GM23248 (cell line): ENCODE measurements around the gene DOK4. TPM values are rescaled to one million over a fixed set of nuclear protein-coding genes. Genes with fewer than 3 reads are reported as not detected.

Experiments used
- DNase-seq: peaks from one replicate; pipeline ENCODE4 v3.0.0-alpha.2; 2015
- H2AFZ ChIP-seq: fragments of 200-600 bp; sonication (generic); 2 replicates; pipeline ENCODE4 v1.6.1; 2016; ENCODE audit warnings: antibody characterized with exemption
- H3F3A ChIP-seq: fragments of 200-600 bp; sonication (generic); 2 replicates; pipeline ENCODE4 v1.6.1; 2016; ENCODE audit warnings: mild to moderate bottlenecking, antibody characterized with exemption, mixed run types; ENCODE audit not compliant: insufficient read depth
- H3K27ac ChIP-seq: fragments of 200-600 bp; sonication (generic); 2 replicates; pipeline ENCODE4 v1.5.1; 2016; ENCODE audit warnings: mild to moderate bottlenecking
- H3K27me3 ChIP-seq: fragments of 200-600 bp; sonication (generic); replicated peaks from 2 replicates; pipeline ENCODE4 v1.6.1; 2016; ENCODE audit warnings: mild to moderate bottlenecking; ENCODE audit not compliant: insufficient read depth
- H3K36me3 ChIP-seq: fragments of 200-600 bp; sonication (generic); 2 replicates; pipeline ENCODE4 v1.6.1; 2016; ENCODE audit warnings: low read depth, mild to moderate bottlenecking
- H3K4me1 ChIP-seq: fragments of 200-600 bp; sonication (generic); 2 replicates; pipeline ENCODE4 v1.6.1; 2016; ENCODE audit warnings: mild to moderate bottlenecking; ENCODE audit not compliant: insufficient read depth
- H3K4me2 ChIP-seq: fragments of 200-600 bp; sonication (generic); one replicate; pipeline ENCODE4 v1.6.1; 2016; ENCODE audit warnings: mild to moderate bottlenecking; ENCODE audit not compliant: unreplicated experiment
- H3K4me3 ChIP-seq: fragments of 200-600 bp; sonication (generic); 2 replicates; pipeline ENCODE4 v1.5.1; 2016; ENCODE audit warnings: mild to moderate bottlenecking
- H3K79me2 ChIP-seq: fragments of 200-600 bp; sonication (generic); 2 replicates; pipeline ENCODE4 v1.6.1; 2016; ENCODE audit warnings: mild to moderate bottlenecking; ENCODE audit not compliant: insufficient read depth
- H3K9ac ChIP-seq: fragments of 200-600 bp; sonication (generic); 2 replicates; pipeline ENCODE4 v1.6.1; 2016; ENCODE audit warnings: mild to moderate bottlenecking
- H3K9me2 ChIP-seq: fragments of 200-600 bp; sonication (generic); 2 replicates; pipeline ENCODE4 v1.6.1; 2016; ENCODE audit warnings: mixed run types, mild to moderate bottlenecking, moderate library complexity; ENCODE audit not compliant: insufficient read depth
- H3K9me3 ChIP-seq: fragments of 200-600 bp; sonication (generic); one replicate; pipeline ENCODE4 v1.6.1; 2017; ENCODE audit warnings: low read depth
- H4K20me1 ChIP-seq: fragments of 200-600 bp; sonication (generic); 2 replicates; pipeline ENCODE4 v1.6.0; 2016; ENCODE audit not compliant: insufficient read depth
- EZH2 ChIP-seq: fragments of 200-600 bp; sonication (generic); IDR thresholded peaks from 2 replicates; pipeline ENCODE4 v1.6.1; 2018; ENCODE audit warnings: antibody characterized with exemption, mild to moderate bottlenecking; ENCODE audit not compliant: insufficient read depth, poor library complexity, severe bottlenecking
- EZH2phosphoT487 ChIP-seq: fragments of 200-600 bp; sonication (generic); IDR thresholded peaks from 2 replicates; pipeline ENCODE4 v1.6.1; 2018; ENCODE audit warnings: antibody characterized with exemption, moderate library complexity, mild to moderate bottlenecking, low read depth; ENCODE audit not compliant: insufficient read depth
- WGBS, 2 experiments: methylation state at CpG; one replicate each; pipeline ENCODE4 v1.1.6; 2015 to 2017; ENCODE audit warnings: low lambda C conversion rate in 2 of 2, low coverage in 1 of 2; ENCODE audit errors: missing lambda C conversion rate in 2 of 2; 5-methylcytosine and 5-hydroxymethylcytosine counted together
- in situ Hi-C: fragments of 300-500 bp; cut with MboI; formaldehyde crosslinking; loops from 2 replicates; pipeline ENCODE4 v1.15.0; 2020
- polyA plus RNA-seq: library from polyadenylated mRNA; unstranded; fragments of >200 nt; fragmentation: Nextera tagmentation; extraction: Ambion mirVana; gene quantifications from 2 replicates; pipeline ENCODE4 v1.2.1, GENCODE V29; 2016
- total RNA-seq: library from RNA; depleted of rRNA; stranded (reverse); fragments of >200 nt; shearing (Covaris generic); gene quantifications from 2 replicates; pipeline ENCODE4 v1.2.3, GENCODE V29; 2014

The DOK4 gene
- total and polyA plus RNA-seq, 2 experiments from 2014 or later, result 44.6 to 60.5 TPM

GRCh38 chr16:57474671-57475661 lies 11.3 kb downstream of the DOK4 start:
- in situ Hi-C loops, result no loop called here

GRCh38 chr16:57473906-57474305 lies 12.4 kb downstream of the DOK4 start:
- DNase-seq, result no peak
- H4K20me1 ChIP-seq, result no peaks in the 10 kb centered on the region
- H3K9me3 ChIP-seq, result no peaks in the 10 kb centered on the region
- in situ Hi-C loops, result no loop called here
- peaks cover 9% of the 10 kb centered on the region for H3K4me1 ChIP-seq
- no peak overlapping the region for H3K4me2 ChIP-seq
- H3K27ac ChIP-seq, result no peak overlapping the region
- no peak overlapping the region for H3K4me3 ChIP-seq
- WGBS, 2 experiments, result 73% methylated on average over 5 to 8 of the region's 8 CpGs
- H3K9me2 ChIP-seq, result no peaks in the 10 kb centered on the region
- no peak overlapping the region for H3K9ac ChIP-seq
- H2AFZ ChIP-seq, result no peak overlapping the region
- TF ChIP-seq EZH2, result no peak
- no peak for TF ChIP-seq EZH2phosphoT487
- H3K79me2 ChIP-seq, result peaks cover 35% of the 10 kb centered on the region
- peaks cover 26% of the 10 kb centered on the region for H3F3A ChIP-seq
- peaks cover 25% of the 10 kb centered on the region for H3K36me3 ChIP-seq
- H3K27me3 ChIP-seq, result no peaks in the 10 kb centered on the region

More at GRCh38 chr16:57474671-57475661, 11.3 kb downstream of the DOK4 start:
- no peak for TF ChIP-seq EZH2
- TF ChIP-seq EZH2phosphoT487, result no peak
- Histone ChIP-seq H3K9me2 (no peaks in the 10 kb centered on the region), H3K27me3 (no peaks in the 10 kb centered on the region), H3F3A (peaks cover 26% of the 10 kb centered on the region), H3K36me3 (peaks cover 17% of the 10 kb centered on the region), H4K20me1 (no peaks in the 10 kb centered on the region), H3K79me2 (peaks cover 40% of the 10 kb centered on the region), H2AFZ (no peak overlapping the region), H3K4me2 (no peak overlapping the region), H3K9me3 (no peaks in the 10 kb centered on the region), H3K4me1 (peaks cover 12% of the 10 kb centered on the region), H3K27ac (no peak overlapping the region), H3K4me3 (no peak overlapping the region), H3K9ac (no peak overlapping the region)
- DNase-seq, result no peak
- WGBS, 2 experiments, result 85 to 90% methylated on average over 26 to 30 of the region's 30 CpGs

- no peak overlapping the region for H2AFZ ChIP-seq
- H4K20me1 ChIP-seq, result no peaks in the 10 kb centered on the region
- in situ Hi-C loops, result no loop called here
- TF ChIP-seq EZH2phosphoT487 (no peak), EZH2 (no peak)
- no peak overlapping the region for H3K4me3 ChIP-seq
- H3F3A ChIP-seq, result peaks cover 32% of the 10 kb centered on the region
- H3K9me2 ChIP-seq, result no peaks in the 10 kb centered on the region
- H3K36me3 ChIP-seq, result peaks cover 26% of the 10 kb centered on the region
- no peaks in the 10 kb centered on the region for H3K9me3 ChIP-seq
- H3K4me2 ChIP-seq, result no peak overlapping the region
- H3K9ac ChIP-seq, result no peak overlapping the region
- peaks cover 5% of the 10 kb centered on the region; the same call in 1 of the 2 replicates for H3K4me1 ChIP-seq
- no peak for DNase-seq
- H3K27me3 ChIP-seq, result no peaks in the 10 kb centered on the region
- WGBS, 2 experiments, result 79 to 83% methylated on average over 13 to 14 of the region's 14 CpGs
- peaks cover 35% of the 10 kb centered on the region for H3K79me2 ChIP-seq
- H3K27ac ChIP-seq, result no peak overlapping the region
Measured at GRCh38 chr16:57473176-57473840, 13.0 kb downstream of the DOK4 start.

- Histone ChIP-seq H3K27me3 (no peaks in the 10 kb centered on the region), H3F3A (peaks cover 38% of the 10 kb centered on the region), H3K9ac (no peak overlapping the region), H3K4me3 (no peak overlapping the region), H2AFZ (no peak overlapping the region), H3K9me2 (no peaks in the 10 kb centered on the region), H3K4me1 (peaks cover 5% of the 10 kb centered on the region; the same call in 1 of the 2 replicates), H3K79me2 (peaks cover 35% of the 10 kb centered on the region), H3K9me3 (no peaks in the 10 kb centered on the region), H3K36me3 (peaks cover 33% of the 10 kb centered on the region), H4K20me1 (no peaks in the 10 kb centered on the region), H3K4me2 (no peak overlapping the region), H3K27ac (no peak overlapping the region)
- DNase-seq, result no peak
- 70 to 76% methylated on average over 3 to 4 of the region's 4 CpGs for WGBS, 2 experiments
- in situ Hi-C loops, result no loop called here
- TF ChIP-seq EZH2, result no peak
- no peak for TF ChIP-seq EZH2phosphoT487
Measured at GRCh38 chr16:57472665-57473060, 13.6 kb downstream of the DOK4 start.
